ENCODE data around the gene RNU11.
"Not testable (repeated sequence)": the region's sequence is repeated elsewhere in the genome, so short reads cannot be mapped to it uniquely, and the experiment has no call there.

RNU11 gene

DNA sequence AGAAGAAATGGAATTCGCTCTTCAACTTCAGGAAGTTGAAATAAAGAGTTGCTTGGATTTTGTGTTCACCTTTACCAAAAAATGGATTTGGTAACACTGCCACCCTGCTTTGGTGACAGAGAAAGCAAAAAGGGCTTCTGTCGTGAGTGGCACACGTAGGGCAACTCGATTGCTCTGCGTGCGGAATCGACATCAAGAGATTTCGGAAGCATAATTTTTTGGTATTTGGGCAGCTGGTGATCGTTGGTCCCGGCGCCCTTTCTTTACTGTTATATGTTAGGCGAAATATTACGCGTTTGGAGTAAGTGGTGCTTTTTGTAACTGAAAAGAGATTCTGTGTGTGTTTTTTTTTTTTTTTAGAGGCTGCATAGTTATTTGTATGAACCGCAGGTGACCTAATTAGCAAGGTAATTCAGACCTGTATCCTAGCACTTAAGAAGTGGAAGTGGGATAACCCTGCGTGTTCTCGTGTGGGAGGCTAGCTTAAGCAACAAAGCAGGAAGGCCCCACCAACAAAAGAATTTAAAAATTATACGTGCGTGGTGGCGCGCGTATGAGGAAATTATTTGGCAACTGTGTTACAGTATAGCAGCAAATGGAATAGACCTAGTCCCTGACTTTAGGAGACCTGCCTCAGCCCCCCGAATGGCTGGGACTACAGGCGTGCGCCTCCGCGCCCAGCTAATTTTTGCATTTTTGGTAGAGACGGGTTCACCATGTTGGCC is at the start of gene RNU11:
RNU11 (plus strand) TSS at position 127 of the 725 bp plus-strand sequence.
- peak; percentile 98 for DNase-seq (ENCODE audit: low spot score)

DNA sequence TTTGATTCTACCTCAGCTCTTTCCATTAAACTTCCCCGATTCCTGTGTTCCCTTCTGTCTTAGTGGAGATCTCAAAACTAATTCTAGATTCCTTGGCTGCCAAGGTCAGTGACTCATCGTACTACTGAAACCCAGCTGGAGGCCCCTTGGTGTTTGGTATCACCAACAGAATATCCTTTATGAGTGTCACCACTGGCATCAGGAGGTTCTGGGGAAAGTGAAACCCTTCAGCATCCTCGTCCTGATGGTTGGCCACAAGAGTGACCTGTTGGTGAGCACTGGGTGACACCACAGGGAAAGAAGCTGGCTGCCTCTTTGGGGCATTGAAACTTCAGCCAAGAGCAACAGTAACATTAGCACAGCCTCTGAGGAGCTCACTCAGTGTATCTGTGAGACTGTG is 46.7 kb upstream of the RNU11 start:
- peak; percentile 63 for DNase-seq (ENCODE audit: low spot score)

DNA sequence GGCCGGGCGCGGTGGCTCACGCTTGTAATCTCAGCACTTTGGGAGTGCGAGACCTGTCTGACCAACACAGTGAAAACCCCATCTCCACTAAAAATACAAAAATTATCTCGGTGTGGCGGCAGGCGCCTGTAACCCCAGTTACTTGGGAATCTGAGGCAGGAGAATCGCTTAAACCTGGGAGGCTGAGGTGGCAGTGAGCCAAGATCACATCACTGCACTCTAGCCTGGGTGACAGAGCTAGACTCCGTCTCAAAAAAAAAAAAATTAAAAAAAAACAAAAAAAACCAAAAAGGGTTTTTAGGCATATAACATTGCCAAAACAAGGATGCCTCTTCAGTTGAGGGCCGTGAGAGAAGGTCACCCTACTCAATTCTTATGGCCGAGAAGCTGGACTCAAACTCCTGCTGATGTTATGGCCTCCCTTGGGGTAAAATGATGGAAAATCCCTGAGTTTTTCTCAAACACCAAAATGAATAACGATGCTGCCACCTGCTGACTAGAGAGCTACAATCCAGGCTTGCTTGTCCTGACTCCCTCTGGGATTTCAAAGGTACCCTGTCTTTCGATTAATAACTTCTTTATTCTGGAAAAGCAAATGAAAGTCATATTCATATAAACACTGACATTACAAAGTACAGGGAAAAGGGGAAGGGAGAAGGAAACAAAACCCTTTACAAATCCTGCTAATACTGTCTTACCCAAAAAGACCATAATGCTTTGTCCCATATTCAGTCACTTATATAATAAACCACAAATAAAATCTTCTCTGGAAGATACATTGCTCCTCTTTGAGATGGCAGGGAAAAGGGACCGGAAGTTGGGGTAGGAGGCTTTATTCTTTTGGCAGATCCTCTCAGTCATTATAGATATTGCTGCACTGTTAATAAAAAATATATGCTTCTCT is 45.6 kb upstream of the RNU11 start:
- DNase-seq (ENCODE audit: low spot score) = peak; percentile 48

DNA sequence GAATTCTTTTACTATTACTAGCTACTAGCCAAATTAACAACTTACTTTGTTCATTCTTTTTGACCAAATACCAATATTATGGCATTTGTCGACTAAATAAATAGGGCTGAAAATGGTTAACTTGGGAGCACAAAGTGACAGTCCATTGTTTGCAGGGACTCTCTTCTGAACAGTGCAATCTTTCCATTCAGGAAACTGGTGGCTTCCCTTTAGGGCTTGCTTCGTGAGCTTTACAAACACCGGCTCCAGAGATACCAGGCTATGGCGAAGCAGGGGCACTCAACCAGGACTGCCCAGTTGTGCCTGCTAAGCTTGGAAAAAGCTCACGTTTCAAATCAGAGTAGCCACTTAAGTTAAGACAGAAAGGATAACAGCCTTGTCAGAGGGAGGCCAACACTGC is 44.0 kb upstream of the RNU11 start:
- DNase-seq (ENCODE audit: low spot score) = no peak

DNA sequence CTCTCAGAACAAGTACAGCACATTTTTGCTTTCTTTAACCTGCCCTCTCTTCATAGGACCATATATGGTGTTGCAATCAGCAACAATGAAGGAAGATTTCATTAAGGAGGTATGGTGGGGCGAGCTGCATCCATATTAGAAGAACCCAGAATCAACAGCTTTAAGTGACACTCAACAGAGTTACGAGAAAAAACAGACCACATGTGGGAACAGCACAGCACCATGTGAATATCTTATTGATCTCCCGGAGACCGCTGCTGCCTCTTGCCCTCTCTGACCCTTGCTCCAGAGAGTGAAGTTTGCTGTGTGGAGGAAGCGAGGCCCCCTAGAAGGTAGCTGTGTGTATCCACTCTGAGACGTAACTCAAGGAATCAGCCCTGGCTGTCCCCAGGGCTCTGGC is 43.4 kb upstream of the RNU11 start:
- DNase-seq (ENCODE audit: low spot score) = no peak

DNA sequence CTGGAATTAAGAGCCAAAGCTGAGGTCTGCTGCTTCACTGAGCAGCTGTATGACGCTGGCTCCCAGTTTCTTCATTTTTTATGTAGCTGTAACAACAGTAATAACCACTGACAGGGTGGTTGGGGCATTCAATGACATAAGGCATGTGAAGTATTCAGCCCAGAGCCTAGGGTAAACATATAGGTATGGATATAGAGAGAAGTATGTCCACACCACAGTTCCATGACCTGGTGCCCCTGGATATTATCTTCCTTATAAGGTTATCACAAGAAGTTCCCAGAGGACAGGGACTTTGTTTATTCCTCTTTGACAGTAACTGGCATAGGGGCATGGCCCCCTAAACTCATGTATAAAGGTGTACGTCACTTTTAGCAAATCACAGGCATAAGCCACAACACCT is 41.6 kb upstream of the RNU11 start:
- no peak for DNase-seq (ENCODE audit: low spot score)

DNA sequence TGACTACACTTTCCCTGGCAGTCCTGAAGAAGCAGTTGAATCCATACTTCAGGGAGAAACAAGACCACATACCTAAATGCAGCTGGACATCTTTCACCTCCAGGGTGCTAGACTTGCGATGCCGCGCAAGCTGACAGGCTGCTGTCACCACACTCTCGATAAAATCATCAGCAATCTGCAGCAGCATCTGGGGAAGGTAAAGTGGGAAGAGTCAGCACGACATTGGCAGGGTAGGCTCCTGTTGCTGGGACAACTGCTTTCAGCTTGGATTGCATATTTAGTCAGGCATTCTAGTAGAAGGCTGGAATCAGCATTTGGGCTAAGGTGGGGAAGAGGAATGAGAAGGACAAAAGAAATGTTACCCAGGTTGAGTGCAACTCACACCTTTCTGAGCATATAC is 35.2 kb upstream of the RNU11 start:
- DNase-seq (ENCODE audit: low spot score) = no peak

DNA sequence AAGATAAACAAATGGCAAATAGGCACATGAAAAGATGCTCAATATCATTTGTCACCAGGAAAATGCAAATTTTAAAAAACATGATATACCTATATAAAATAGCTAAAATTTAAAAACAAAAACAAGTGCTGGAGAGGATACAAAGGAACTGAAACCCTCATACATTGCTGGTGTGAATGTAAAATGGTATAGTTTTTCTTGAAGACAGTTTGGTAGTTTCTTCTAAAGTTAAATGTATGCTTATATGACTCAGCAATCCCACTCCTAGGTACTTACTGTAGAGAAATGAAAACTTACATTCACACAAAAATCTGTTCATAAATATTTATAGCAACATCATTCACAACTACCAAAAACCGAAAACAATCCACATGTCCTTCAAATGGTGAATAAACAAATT is 16.7 kb upstream of the RNU11 start:
- no peak for DNase-seq (ENCODE audit: low spot score)

DNA sequence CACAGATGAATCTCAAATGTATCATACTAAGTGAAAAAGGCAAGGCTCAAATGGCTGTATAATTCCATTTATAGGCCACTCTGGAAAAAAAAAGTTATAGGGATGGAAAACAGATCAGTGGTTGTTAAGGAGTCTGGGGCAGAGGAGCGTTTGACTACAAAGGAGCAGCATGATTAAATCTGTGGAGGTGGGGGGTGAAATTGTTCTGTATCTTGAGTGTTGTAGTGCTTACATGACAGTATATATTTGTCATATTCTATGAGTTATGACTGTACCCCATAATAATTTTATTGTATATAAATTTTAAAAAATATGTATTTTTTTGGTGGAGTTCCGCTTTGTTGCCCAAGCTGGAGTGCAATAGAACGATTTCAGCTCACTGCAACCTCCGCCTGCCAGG is 15.8 kb upstream of the RNU11 start:
- DNase-seq (ENCODE audit: low spot score) = no peak

DNA sequence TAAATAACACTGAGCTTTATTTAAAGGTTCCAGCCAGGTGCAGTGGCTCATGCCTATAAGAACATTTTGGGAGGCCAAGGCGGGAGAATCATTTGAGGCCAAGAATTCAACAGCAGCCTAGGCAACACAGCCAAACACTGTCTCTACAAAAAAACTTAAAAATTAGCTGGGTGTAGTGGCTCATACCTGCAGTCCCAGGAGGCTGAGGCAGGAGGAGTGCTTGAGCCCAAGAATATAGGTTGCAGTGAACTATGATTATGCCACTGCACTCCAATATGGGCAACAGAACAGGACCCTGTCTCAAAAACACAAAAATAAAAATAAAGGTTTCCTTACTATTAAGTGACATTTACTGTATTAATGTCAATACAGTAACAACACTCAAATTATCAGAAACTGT is 7.6 kb upstream of the RNU11 start:
- no peak for DNase-seq (ENCODE audit: low spot score)

DNA sequence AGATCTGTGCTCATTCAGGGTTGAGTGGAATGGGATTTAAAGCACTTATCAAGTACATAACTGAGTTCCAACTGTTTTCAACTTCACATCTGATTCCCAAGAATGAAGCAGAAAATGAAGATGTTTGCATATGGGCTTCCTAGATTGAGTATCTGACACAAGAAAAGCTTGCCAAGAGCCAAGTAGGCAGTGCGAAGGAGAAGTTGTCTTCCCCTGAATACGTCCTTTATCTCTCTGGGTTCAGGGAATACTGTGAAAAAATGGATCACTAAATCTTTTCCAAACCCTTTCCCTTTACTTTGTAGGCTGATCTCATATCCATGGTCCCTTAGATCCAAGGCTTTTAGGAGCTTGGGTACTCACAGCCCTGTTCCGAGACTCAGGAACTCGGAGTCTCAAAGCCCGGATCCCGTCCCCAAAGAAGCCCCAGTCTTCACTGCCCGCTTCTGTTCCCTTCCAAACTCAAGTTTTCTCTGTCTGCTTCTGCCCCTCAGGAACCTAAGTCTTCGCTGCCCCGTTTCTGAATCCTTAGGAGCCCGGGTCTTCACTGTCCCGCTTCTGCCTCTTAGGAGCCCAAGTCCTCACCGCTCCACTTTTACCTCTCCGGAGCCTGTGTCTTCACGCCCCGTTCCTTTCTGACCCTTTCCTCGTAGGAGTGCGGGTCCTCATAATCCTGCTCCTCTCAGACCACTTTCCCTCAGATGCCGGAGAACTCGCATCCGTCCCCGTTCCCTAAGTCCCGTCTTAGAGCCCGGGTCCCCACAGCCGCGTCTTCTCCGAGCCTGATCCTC is 6.1 kb upstream of the RNU11 start:
- peak; percentile 13 for DNase-seq (ENCODE audit: low spot score)

DNA sequence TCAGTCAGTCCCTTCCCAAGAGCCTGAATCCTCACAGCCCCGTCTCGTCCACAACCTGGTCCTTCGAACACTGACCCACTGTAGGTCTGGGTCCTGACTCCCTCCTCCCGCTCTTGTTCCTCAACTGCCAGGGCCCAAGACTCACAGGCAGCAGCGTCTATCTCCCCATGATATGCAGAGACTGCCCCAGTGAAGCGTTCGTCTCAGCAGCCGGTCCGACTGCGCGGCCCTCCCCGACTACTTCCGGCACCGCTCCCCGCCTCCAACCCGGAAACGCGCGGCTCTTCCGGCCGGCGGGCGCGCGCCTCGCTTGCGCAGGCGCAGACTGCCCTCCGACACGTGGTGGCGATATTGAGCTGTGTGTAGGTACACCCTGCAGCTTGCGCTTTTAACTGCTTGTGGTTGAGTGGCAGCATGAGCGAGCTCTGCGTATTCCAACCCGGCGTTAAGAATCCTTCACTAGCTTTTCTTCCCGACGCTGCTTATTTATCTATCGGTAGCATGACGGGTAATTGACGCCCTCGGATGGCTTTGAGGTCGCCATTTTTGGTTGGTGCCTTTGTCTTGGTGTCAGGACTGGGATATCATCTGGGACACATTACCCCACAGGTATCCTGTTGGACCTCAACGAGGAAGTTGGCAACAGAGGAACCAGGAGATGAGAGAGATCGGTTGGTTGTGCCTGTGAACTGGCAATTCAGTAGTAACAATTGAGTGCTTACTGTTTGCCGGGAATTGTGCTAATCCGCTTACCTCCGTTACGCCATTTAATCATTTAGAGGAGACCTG is 5.4 kb upstream of the RNU11 start, which contains the start of gene TAF12:
TAF12 (minus strand) TSS at position 221 of the 789 bp plus-strand sequence. CDS start 20,986 bp downstream, outside the sequence.
- DNase-seq (ENCODE audit: low spot score) = peak; percentile 93

DNA sequence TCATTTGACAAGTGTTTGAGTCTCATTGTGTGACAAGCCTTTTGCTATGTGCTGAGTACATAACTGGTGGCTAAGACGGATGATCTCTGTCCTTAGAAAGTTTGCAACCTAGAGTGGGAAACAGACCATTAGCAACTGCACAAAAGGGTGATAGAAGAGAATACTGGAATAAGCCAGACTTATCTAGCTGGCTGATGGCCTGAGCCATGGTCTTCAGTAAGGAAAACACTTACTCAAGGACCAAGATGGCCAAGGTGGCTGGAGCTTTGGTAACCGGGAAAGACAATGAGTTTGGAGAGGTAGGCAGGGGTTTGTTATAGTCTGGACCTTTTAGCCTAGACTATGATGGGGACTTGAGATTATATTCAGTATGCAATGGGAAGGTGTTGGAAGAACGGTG is 3.9 kb upstream of the RNU11 start:
- no peak for DNase-seq (ENCODE audit: low spot score)

DNA sequence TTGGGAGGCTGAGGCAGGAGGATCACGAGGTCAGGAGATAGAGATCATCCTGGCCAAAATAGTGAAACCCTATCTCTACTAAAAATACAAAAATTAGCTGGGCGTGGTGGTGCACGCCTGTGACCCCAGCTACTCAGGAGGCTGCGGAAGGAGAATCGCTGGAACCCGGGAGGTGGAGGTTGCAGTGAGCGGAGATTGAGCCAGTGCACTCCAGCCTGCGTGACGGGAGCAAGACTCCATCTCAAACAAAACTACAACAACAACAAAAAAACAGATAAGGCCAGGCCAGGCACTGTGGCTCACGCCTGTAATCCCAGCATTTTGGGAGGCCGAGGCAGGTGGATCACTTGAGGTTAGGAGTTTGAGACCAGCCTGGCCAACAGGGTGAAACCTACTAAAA is 3.0 kb upstream of the RNU11 start:
- DNase-seq (ENCODE audit: low spot score) = not testable (repeated sequence)

DNA sequence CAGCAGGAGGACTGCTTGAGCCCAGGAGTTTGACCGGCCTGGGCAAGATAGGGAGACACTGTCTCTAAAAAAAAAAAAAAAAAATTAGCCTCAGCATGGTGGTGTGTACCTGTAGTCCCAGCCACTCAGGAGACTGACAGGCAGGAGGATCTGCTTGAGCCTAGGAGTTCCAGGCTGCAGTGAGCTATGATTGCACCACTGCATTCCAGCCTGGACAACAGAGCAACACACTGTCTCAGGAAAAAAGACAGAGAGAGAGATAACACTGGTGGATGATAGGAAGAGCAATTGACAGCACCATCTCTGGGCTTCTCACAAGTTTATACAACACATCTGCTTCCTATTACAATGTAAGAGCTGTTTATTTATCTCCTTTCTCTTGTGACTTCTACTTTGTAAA is 2.4 kb upstream of the RNU11 start:
- no peak for DNase-seq (ENCODE audit: low spot score)

DNA sequence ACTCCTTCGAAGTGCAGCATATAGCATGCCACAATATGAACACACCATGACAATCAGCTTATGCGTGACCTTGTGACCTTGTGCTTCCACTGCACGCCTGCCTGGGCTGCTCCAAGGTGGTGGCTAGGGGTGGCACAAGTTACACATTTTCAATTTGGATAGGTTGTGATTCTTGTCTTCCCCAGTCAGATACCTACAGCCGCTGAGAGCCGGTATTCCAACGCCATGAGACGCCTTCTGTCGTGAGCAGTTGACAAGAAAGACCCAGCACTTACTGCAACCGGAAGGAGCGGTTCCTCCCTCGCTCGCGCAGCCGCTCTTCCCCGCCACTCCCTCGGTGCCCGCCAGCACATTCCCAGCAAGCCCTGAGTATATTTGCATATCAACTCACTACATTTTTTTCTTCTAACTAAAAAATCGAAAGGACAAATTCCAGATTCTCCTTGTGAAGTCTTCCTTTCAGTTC is 359 bp upstream of the RNU11 start:
- peak; percentile 95 for DNase-seq (ENCODE audit: low spot score)

DNA sequence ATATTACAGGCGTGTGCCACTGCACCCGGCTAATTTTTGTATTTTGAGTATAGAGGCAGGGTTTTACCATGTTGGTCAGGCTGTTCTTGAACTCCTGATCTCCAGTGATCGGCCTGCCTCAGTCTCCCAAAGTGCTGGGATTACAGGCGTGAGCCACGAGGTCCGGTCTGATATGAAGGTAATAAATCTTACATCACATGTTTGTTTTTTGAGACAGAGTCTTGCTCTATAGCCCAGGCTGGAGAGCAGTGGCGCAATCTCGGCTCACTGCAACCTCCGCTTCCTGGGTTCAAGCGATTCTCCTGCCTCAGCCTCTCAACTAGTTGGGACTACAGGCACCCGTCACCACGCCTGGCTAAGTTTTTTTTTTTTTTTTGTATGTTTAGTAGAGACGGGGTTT is 4.7 kb downstream of the RNU11 start:
- not testable (repeated sequence) for DNase-seq (ENCODE audit: low spot score)

DNA sequence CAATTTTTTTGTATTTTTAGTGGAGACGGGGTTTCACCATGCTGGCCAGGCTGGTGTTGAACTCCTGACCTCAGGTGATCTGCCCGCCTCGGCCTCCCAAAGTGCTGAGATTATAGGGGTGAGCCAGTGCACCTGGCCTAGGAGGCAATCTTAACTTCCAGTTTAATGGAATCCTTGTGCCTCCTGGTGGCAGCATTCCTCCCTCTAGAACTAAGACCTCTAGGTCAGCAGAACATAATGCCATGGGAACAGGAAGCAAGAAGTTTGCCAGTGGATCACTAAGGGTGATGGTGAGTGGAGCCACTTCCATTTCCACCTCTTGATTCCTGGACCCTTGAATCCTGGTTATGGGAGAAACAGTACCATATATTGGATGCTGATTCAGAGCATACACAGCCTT is 5.5 kb downstream of the RNU11 start:
- peak; percentile 37 for DNase-seq (ENCODE audit: low spot score)

DNA sequence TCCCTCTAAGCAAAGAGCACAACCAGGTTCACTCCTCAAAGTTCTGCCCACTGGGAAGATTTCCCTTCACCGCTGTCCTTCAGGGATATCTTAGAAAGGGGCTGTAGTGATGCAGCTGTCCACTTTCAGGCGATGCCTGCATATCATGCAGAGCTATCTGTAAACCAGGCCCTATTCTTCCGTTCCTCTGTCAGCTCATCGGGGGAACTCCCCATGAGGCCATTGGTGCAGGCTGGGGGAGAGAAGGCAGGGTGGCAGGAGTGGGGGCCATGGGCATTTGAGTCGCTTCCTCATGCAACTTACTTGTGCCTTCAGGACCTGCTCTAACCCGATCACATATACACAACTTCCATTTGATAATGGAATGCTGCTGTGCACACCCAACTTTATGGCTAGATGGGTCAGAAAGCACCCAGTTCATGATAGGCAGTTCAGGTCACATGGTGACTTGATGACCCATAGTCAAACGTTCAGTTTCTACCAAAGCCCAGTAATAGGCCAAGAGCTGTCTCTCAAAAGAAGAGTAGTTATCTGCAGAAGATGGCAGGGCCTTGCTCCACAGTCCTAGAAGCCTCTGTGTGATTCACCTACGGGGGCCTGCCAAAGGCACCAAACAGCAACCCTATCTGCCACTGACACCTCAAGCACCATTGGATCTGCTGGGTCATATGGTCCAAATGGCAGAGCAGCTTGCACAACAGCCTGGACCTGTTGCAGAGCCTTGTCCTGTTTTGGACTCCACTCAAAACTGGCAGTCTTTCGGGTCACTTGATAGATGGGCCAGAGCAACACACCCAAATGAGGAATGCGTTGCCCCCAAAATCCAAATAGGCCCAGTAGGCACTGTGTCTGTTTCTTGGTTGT is 7.3 kb downstream of the RNU11 start:
- not testable (repeated sequence) for DNase-seq (ENCODE audit: low spot score)

DNA sequence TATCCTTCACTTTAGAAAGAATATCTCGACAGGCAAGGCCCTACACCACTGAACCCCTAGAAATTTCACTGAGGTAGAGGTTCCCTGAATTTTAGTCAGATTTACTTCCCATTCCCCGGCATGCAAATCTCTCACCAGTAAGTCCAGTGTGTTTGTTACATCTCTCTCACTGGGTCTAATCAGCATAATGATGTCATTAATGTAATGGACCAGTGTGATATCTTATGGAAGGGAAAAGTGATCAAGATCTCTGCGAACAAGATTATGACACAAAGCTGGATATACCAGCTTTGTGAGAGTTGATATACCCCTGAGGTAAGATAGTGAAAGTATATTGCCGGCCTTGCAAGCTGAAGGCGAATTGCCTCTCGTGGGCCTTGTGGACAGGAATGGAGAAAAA is 7.9 kb downstream of the RNU11 start:
- DNase-seq (ENCODE audit: low spot score) = no peak
